IMR-90 (cell line): ENCODE results near the gene ATF4. TPM values are rescaled to one million over a fixed set of nuclear protein-coding genes. Genes with fewer than 3 reads are reported as not detected.
"Not testable (repeated sequence)": the region's sequence is repeated elsewhere in the genome, so short reads cannot be mapped to it uniquely, and the experiment has no call there.

Experiments used
- ATAC-seq: fragments of 200-7000 bp; cut with Tn5 transposase; 2 replicates; pipeline ENCODE4 v1.9.1; 2020; ENCODE audit warnings: low read depth, mild to moderate bottlenecking, moderate library complexity
- BruUV-seq: library from RNA; stranded (reverse); fragments of 400-500 nt; replicated peaks from 2 replicates; lab custom pipeline; 2021; lab: Mats Ljungman, UMichigan
- CTCF ChIA-PET: fragments of 300-600 bp; formaldehyde crosslinking; extraction: SDS; loops from one replicate; lab custom pipeline; 2021; ENCODE audit warnings: antibody characterized with exemption; lab: Yijun Ruan, JAX
- POLR2A ChIA-PET: fragments of 300-600 bp; sonication (Branson Sonifier 250); formaldehyde crosslinking; loops from one replicate; lab custom pipeline; 2022; ENCODE audit warnings: antibody characterized with exemption; ENCODE audit not compliant: unreplicated experiment; lab: Charles Lee
- DNase-seq: peaks from one replicate; pipeline ENCODE4 v3.0.0; 2013
- H2AFZ ChIP-seq: replicated peaks from 2 replicates; pipeline ENCODE3; 2013; ENCODE audit warnings: low read length, mild to moderate bottlenecking; ENCODE audit not compliant: poor library complexity
- H2AK5ac ChIP-seq: 2 replicates; pipeline ENCODE4 v1.6.1; 2013; ENCODE audit warnings: low read depth, low read length, inconsistent platforms
- H2AK9ac ChIP-seq: replicated peaks from 2 replicates; pipeline ENCODE3; 2013; ENCODE audit warnings: mild to moderate bottlenecking, low read depth, low read length, moderate library complexity; ENCODE audit not compliant: poor library complexity
- H2BK120ac ChIP-seq: 2 replicates; pipeline ENCODE4 v1.6.1; 2013; ENCODE audit warnings: low read depth, low read length, inconsistent platforms
- H2BK15ac ChIP-seq: 3 replicates; pipeline ENCODE4 v1.6.1; 2013; ENCODE audit warnings: low read depth, low read length, inconsistent platforms
- H2BK20ac ChIP-seq: 2 replicates; pipeline ENCODE4 v1.6.1; 2013; ENCODE audit warnings: low read depth, mild to moderate bottlenecking, inconsistent platforms, low read length, moderate library complexity
- H2BK5ac ChIP-seq: 2 replicates; pipeline ENCODE4 v1.6.1; 2013; ENCODE audit warnings: mild to moderate bottlenecking, low read depth, low read length, inconsistent platforms; ENCODE audit not compliant: poor library complexity, severe bottlenecking
- H3K14ac ChIP-seq: replicated peaks from 2 replicates; pipeline ENCODE4 v1.6.1; 2013; ENCODE audit warnings: low read depth, low read length, inconsistent platforms
- H3K18ac ChIP-seq: 2 replicates; pipeline ENCODE4 v1.6.1; 2013; ENCODE audit warnings: low read depth, low read length, control low read depth
- H3K23ac ChIP-seq: 2 replicates; pipeline ENCODE4 v1.6.1; 2013; ENCODE audit warnings: low read depth, low read length, inconsistent platforms
- H3K27ac ChIP-seq: 2 replicates; pipeline ENCODE4 v1.5.1; 2013; ENCODE audit warnings: mild to moderate bottlenecking, control low read depth, low read length; ENCODE audit not compliant: insufficient read depth
- H3K27me3 ChIP-seq: 2 replicates; pipeline ENCODE4 v1.6.1; 2013; ENCODE audit warnings: low read length; ENCODE audit not compliant: control insufficient read depth, insufficient read depth
- H3K36me3 ChIP-seq: 2 replicates; pipeline ENCODE4 v1.6.1; 2013; ENCODE audit warnings: low read length, mixed read lengths; ENCODE audit not compliant: control insufficient read depth, insufficient read depth
- H3K4ac ChIP-seq: 2 replicates; pipeline ENCODE4 v1.6.1; 2013; ENCODE audit warnings: low read depth, low read length, inconsistent platforms
- H3K4me1 ChIP-seq: 2 replicates; pipeline ENCODE4 v1.6.1; 2013; ENCODE audit warnings: low read length, mixed read lengths; ENCODE audit not compliant: control insufficient read depth, insufficient read depth
- H3K4me2 ChIP-seq: 2 replicates; pipeline ENCODE4 v1.6.1; 2013; ENCODE audit warnings: low read depth, mild to moderate bottlenecking, control low read depth, low read length, moderate library complexity
- H3K4me3 ChIP-seq: 2 replicates; pipeline ENCODE4 v1.5.1; 2013; ENCODE audit warnings: low read depth, mild to moderate bottlenecking, control low read depth, low read length, moderate library complexity; ENCODE audit not compliant: insufficient read depth
- H3K56ac ChIP-seq: 2 replicates; pipeline ENCODE4 v1.6.1; 2013; ENCODE audit warnings: low read length, inconsistent platforms; ENCODE audit not compliant: insufficient read depth; ENCODE audit errors: extremely low read depth
- H3K79me1 ChIP-seq, 2 experiments: 2 replicates each; pipeline ENCODE4 v1.6.1; 2013; ENCODE audit warnings: low read length in 2 of 2, inconsistent platforms in 1 of 2, low read depth in 1 of 2
- H3K9ac ChIP-seq: 2 replicates; pipeline ENCODE4 v1.6.1; 2013; ENCODE audit warnings: low read depth, low read length, control low read depth
- H3K9me1 ChIP-seq: 2 replicates; pipeline ENCODE4 v1.6.1; 2013; ENCODE audit warnings: low read length, inconsistent platforms; ENCODE audit not compliant: insufficient read depth
- H3K9me3 ChIP-seq: 2 replicates; pipeline ENCODE4 v1.6.1; 2013; ENCODE audit warnings: low read length; ENCODE audit not compliant: control insufficient read depth, insufficient read depth
- H4K20me1 ChIP-seq: 2 replicates; pipeline ENCODE4 v1.6.1; 2013; ENCODE audit warnings: low read length, inconsistent platforms; ENCODE audit not compliant: insufficient read depth
- H4K5ac ChIP-seq: 2 replicates; pipeline ENCODE4 v1.6.1; 2013; ENCODE audit warnings: mild to moderate bottlenecking, low read depth, low read length, control low read depth
- H4K8ac ChIP-seq, 2 experiments: 2 replicates each; pipeline ENCODE4 v1.6.1; 2013; ENCODE audit warnings: low read depth in 2 of 2, low read length in 2 of 2, control low read depth in 1 of 2, inconsistent platforms in 1 of 2
- H4K91ac ChIP-seq: 2 replicates; pipeline ENCODE4 v1.6.1; 2013; ENCODE audit warnings: low read depth, low read length, inconsistent platforms; ENCODE audit not compliant: insufficient read depth
- CHD1 ChIP-seq: IDR thresholded peaks from 2 replicates; pipeline ENCODE4 v1.6.1; 2012; ENCODE audit warnings: low read depth, low read length, improper control_type of control experiment
- WGBS, 2 experiments: methylation state at CpG; one replicate each; pipeline versions ENCODE4 v1.1.5 to v1.1.7; 2013; ENCODE audit warnings: missing lambda C conversion rate in 2 of 2; ENCODE audit not compliant: insufficient read length in 1 of 2; ENCODE audit errors: extremely low coverage in 2 of 2; 5-methylcytosine and 5-hydroxymethylcytosine counted together
- dilution Hi-C: fragments of 300-500 bp; cut with HindIII; formaldehyde crosslinking; loops from one replicate; pipeline ENCODE4 v1.14.3; 2018; ENCODE audit warnings: low sequenced_read_pairs; ENCODE audit not compliant: unreplicated experiment
- in situ Hi-C: fragments of 300-500 bp; cut with MboI; formaldehyde crosslinking; loops from 3 replicates; pipeline ENCODE4 v1.14.3; 2019; ENCODE audit warnings: low sequenced_read_pairs, inconsistent platforms, mixed read lengths
- intact Hi-C: fragments of 100-400 bp; cut with micrococcal nuclease; formaldehyde crosslinking; loops from 2 replicates; pipeline ENCODE4 v1.10.0; 2022
- polyA plus RNA-seq, 3 experiments: library from polyadenylated mRNA; depleted of rRNA; stranded (reverse); fragments of >200 nt; gene quantifications; 2 replicates each; pipeline ENCODE4 v1.2.3, GENCODE V29; 2012; ENCODE audit warnings: low replicate concordance in 1 of 3
- total RNA-seq: library from RNA; depleted of rRNA; stranded (reverse); fragments of >200 nt; gene quantifications from 2 replicates; pipeline ENCODE4 v1.2.3, GENCODE V29; 2012

Gene ATF4
- total and polyA plus RNA-seq, 2 of the 4 experiments (the other 2 are of a cell fraction), result 148 to 662 TPM

GRCh38 chr22:39521106-39521885, 934 bp downstream of the ATF4 start:
- intact Hi-C loops, result loop anchor here (2.0 to 10.0 kb wide), 3 partner anchors 116 to 349 kb away; partner anchors contain the start of gene RPL3
- peak; percentile 73 for DNase-seq
- H3K4me1 ChIP-seq, BruUV-seq, H2BK15ac ChIP-seq, H3K27me3 ChIP-seq, dilution Hi-C loops, H3K9me1 ChIP-seq, ATAC-seq, H2BK120ac ChIP-seq, CTCF ChIA-PET, H3K9me3 ChIP-seq, POLR2A ChIA-PET, H2BK20ac ChIP-seq: not testable (repeated sequence)
- peak overlapping the region; percentile 86 for H4K91ac ChIP-seq
- 11% methylated on average over 7 of the region's 28 CpGs; no CpG with 5 or more reads in 1 of the 2 experiments for WGBS, 2 experiments
- H3K4ac ChIP-seq, result peak overlapping the region; percentile 93
- in situ Hi-C loops, result loop anchor here (10.0 kb wide), 1 partner anchor 206 kb away; the partner anchor contains the start of gene RPL3
- H3K23ac ChIP-seq, result peak overlapping the region; percentile 95
- peak overlapping the region; percentile 100 for H2AK9ac ChIP-seq
- 0 out of 2 replicates have a peak overlapping the region, but pooled peaks have one; percentile 22 for H3K18ac ChIP-seq
- peak overlapping the region; percentile 59 to 91; a peak in 3 of 4 replicates for H4K8ac ChIP-seq
- peak overlapping the region; percentile 89 for H3K4me3 ChIP-seq
- peaks cover 59% of the 10 kb centered on the region for H4K20me1 ChIP-seq
- H2BK5ac ChIP-seq, result peak overlapping the region; percentile 72
- peak overlapping the region; percentile 9; the same call in 1 of the 2 replicates for H4K5ac ChIP-seq
- peak overlapping the region; percentile 95 for H3K56ac ChIP-seq
- H2AK5ac ChIP-seq, result peak overlapping the region; percentile 78; the same call in 1 of the 2 replicates
- TF ChIP-seq CHD1, result peak; percentile 70; the same call in 1 of the 2 replicates
- H3K9ac ChIP-seq, result peak overlapping the region; percentile 99
- peak overlapping the region; percentile 97 for H3K27ac ChIP-seq
- peak overlapping the region; percentile 99 for H3K14ac ChIP-seq
- H3K4me2 ChIP-seq, result peak overlapping the region; percentile 94
- H2AFZ ChIP-seq, result peak overlapping the region; percentile 26
- H3K36me3 ChIP-seq, result peaks cover 34% of the 10 kb centered on the region
- peaks cover 17 to 64% of the 10 kb centered on the region in 2 experiments for H3K79me1 ChIP-seq

GRCh38 chr22:39522091-39522490, 1.7 kb downstream of the ATF4 start:
- Histone ChIP-seq H3K4me3 (peak overlapping the region; percentile 89), H3K27ac (0 out of 2 replicates have a peak overlapping the region, but pooled peaks have one; percentile 3), H3K4me2 (peak overlapping the region; percentile 94), H3K36me3 (peaks cover 34% of the 10 kb centered on the region), H3K79me1 (peaks cover 17 to 65% of the 10 kb centered on the region in 2 experiments), H3K56ac (peak overlapping the region; percentile 67; the same call in 1 of the 2 replicates), H3K9ac (peak overlapping the region; percentile 99), H4K20me1 (peaks cover 65% of the 10 kb centered on the region), H3K4ac (0 out of 2 replicates have a peak overlapping the region, but pooled peaks have one; percentile 13), H3K14ac (peak overlapping the region; percentile 99), H3K23ac (peak overlapping the region; percentile 83)
- dilution Hi-C loops, BruUV-seq, H3K4me1 ChIP-seq, H2BK5ac ChIP-seq, DNase-seq, ATAC-seq, CTCF ChIA-PET, H4K8ac ChIP-seq, H2BK20ac ChIP-seq, H2BK120ac ChIP-seq, H3K9me1 ChIP-seq, H2AFZ ChIP-seq, H4K91ac ChIP-seq, H2AK5ac ChIP-seq, H3K27me3 ChIP-seq, H4K5ac ChIP-seq, H2AK9ac ChIP-seq, H3K9me3 ChIP-seq, H2BK15ac ChIP-seq, H3K18ac ChIP-seq: not testable (repeated sequence)
- POLR2A ChIA-PET, result interaction anchor here (1.0 to 1.1 kb wide), 2 partner anchors 28 to 77 kb away, joined by 4 read pairs; no protein-coding TSS in a partner anchor
- intact Hi-C loops, result loop anchor here (5.0 to 10.0 kb wide), 2 partner anchors 117 to 350 kb away; no protein-coding TSS in a partner anchor
- in situ Hi-C loops, result loop anchor here (10.0 kb wide), 1 partner anchor 207 kb away; the partner anchor contains the start of gene RPL3
- WGBS, 2 experiments, result no CpG with 5 or more reads among the region's 5 CpGs
